HG03571 (cell line): ENCODE measurements around the gene ELP5.

Source experiments
- ATAC-seq: cut with Tn5 transposase; IDR thresholded peaks from one replicate; pipeline ENCODE4 v1.9.1; 2021; ENCODE audit not compliant: unreplicated experiment

ELP5 gene

GRCh38 chr17:7282752-7283321, 30.8 kb downstream of the ELP5 start:
- ATAC-seq = no peak

DNA sequence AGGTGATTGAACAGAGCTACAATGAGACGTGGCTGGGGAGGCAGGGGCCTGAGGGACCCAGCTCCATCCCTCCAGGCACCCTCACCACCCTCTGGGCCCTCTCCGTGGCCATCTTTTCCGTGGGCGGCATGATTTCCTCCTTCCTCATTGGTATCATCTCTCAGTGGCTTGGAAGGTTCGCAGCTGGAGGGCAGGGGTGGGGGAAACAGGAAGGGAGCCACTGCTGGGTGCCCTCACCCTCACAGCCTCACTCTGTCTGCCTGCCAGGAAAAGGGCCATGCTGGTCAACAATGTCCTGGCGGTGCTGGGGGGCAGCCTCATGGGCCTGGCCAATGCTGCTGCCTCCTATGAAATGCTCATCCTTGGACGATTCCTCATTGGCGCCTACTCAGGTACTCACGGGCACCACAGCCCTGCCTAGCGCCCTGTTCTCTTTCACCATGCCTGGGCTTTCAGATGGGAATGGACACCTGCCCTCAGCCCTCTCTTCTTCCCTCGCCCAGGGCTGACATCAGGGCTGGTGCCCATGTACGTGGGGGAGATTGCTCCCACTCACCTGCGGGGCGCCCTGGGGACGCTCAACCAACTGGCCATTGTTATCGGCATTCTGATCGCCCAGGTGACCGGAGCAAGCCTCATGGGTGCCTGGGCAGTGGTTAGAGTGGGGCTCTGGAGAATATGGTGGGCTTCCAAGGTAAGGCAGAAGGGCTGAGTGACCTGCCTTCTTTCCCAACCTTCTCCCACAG, 31.6 kb downstream of the ELP5 start:
- no peak for ATAC-seq

GRCh38 chr17:7284911-7285310, 32.9 kb downstream of the ELP5 start:
- no peak for ATAC-seq

GRCh38 chr17:7285679-7286078, 33.7 kb downstream of the ELP5 start:
- ATAC-seq = no peak

DNA sequence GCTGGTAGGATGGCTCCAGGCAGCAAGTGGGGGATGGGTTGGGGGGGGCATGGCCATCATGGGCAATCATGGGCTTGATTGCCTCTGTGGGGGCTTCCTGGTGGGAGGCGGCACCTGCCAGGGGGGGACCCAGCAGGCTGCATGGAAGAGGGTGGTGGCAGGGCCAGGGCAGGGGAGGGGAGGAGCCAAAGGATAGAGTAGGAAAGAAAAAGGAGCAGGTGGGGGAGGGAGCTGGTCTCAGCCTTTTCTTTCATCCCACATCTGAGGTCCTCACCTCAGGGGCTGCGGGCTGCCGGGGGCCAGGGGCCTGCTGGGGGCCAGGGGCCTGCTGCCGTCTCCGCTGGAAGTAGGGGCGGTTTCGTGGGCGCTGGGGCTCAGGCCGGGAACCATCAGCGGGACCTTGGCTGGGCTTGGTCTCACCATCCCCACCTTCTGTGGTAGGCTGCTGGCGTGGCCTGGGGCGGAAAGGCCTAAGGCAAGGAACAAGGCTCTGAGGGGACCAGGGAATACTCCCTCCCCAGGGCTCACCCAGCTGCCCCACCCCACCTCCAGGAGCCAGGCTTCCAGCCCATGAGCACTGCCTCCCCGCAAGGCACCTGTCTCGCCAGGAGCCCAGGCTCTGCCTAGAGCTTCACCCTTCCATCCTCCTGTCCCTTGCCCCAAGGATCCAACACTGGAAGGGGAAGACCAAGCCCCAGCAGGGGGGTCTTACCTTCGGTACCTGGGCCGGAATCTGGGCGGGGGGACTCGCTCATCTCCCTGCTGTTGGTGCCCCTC, 37.4 kb downstream of the ELP5 start:
- no peak for ATAC-seq

DNA sequence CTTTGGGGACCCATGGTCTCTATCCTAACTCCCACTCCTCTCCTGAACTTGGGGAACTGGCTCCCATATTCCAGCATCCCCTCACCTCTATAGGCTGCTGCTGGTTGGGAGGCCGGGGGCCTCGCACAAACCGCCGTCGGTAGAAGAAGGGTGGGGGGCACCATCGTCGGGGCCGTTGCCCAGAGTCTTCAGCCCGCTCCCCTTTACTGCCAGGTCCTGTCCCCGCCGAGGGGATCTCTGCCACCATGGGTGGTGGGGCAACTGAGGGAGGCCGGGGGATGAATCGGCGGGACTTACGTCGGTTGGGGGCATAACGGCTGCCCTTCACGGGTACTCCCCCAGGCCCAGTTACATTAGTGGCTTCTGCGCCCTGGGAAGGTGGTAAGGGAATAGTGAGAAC, 38.2 kb downstream of the ELP5 start:
- ATAC-seq = no peak

GRCh38 chr17:7290685-7291084, 38.7 kb downstream of the ELP5 start:
- no peak for ATAC-seq

DNA sequence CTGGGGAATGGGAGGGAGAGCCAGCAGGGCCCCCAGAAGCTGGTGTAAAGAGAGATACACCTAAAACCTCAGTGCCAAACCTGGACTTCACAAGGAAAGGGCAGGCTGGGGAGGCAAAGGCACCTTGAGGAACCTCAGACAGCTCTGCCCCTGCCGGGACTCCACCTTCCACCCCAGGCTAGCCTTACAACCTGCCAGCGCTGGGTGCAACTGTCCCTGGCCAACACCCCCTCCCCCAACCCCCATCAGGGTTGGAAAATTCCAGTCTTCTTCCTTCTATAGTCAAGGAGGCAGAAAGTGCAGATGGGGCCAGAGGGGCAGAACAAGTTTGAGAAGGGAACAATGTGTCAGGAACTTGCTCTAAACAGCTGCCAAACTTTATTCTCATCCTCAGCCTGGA, 40.2 kb downstream of the ELP5 start:
- no peak for ATAC-seq

DNA sequence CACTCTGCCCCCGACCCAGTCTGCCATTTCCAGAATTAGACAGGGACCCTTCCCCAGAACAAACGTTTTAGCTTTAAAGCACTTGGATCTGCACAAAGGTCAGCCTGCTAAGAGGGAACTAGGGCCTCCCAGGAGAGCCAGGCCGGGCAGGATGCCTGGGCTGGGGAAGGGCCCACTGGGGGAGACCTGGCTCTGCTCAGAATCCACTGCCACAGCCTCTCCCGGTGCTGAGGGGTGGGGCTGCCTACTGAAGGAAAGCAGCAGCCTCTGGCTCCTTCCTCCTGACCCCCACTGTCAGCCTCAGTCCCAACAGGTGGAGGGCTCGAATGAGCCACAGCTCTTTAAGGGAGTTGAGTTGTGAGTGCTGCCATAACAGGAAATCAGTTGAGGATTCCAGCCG, 40.7 kb downstream of the ELP5 start:
- no peak for ATAC-seq

DNA sequence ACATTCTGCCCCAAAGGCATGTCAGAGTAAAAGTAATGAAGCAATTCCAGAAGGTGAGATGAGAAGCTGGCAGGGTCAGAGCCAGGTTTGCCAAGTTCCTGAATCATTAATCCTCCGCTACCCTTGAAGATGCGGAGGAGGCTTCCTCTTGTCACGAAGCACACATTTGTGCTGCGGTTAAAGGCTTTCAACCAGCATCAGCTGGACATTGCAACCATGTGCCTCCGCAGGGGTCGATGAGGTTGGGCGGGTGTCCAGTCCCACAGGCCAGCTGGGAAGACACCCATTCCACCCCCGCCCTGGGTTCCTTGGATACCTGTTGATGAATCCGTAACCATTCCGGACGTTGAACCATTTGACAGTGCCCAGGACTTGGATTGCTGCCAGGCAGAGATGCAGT, 41.1 kb downstream of the ELP5 start:
- no peak for ATAC-seq

- no peak for ATAC-seq
Observed at GRCh38 chr17:7293816-7294613, 42.0 kb downstream of the ELP5 start.

DNA sequence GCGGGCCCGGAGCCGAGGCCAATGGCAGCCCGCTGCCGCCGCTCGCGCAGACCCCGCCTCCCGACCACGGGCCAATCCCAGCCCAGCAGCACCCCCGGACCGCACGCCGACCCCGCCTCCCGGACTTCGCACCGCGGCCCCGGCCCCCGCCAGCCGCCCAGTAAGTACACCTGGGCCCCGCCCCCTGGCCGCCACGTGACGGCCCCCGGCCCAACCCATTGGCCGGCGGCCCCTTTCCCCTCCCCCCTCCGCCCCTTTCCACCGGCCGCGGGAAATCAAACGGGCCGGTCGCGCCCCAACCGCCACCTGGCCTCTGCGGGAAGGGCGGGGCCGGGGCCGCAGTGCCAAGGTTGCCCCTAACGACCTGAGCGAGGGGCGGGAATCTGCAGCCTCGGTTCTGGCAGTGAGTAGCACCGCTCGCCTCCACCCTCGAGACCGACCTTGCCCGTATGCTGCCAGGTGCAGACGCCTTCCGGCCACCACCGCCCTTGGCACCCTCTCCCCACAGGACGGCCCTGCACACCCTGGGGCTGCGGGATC, 42.7 kb downstream of the ELP5 start, which contains the start of gene YBX2:
Gene YBX2 (minus strand): TSS at position 26 of the 540 bp plus-strand sequence. CDS start 139 bp downstream, outside the sequence.
- ATAC-seq = no peak

- ATAC-seq = no peak
Observed at GRCh38 chr17:7295230-7296180, 43.5 kb downstream of the ELP5 start.

DNA sequence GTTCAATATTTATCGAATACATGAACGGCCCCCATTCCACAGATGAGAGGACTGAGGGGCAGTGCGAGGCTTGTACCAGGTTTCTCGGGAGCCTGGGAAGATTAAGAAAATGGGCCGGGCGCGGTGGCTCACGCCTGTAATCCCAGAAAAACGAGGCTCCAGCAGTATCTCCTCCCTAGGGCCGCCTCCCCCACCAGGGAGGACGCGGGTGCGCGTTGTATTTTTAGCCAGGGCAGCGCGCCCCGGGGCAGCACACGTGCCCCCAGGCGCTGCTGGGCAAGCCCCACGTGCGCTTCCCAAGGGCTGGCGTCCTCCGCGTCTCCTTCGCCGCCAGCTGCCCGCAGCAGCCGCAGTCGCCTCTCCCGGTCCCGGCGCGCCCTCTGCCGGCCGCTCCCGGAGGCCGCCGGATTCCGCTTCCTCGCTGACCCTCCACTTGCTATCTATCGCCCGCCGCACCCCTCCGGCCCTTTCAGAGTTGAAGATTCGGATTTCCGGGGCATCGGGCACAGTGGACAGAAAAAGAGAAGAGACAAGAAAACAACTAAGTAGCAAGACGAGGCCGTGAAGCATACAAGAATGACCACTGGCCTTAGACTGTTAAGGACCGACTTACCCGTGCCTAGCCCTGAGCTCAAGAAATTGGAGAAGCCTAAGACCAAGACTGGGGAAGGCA, 44.3 kb downstream of the ELP5 start:
- no peak for ATAC-seq

DNA sequence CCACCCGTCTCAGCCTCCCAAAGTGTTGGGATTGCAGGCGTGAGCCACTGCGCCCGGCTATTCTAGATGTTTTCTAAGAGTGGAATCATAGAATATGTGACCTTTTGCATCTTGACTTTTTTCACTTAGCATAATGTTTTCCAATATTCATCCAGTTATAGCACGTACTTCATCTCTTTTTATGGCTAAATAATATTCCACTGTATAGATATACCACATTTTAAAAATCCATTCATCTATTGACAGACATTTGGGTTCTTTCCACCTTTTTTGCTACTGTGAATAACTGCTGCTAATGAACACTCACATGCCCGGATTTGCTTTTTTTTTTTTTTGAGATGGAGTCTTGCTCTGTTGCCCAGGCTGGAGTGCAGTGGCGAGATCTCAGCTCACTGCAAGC, 52.2 kb downstream of the ELP5 start:
- ATAC-seq = no peak

DNA sequence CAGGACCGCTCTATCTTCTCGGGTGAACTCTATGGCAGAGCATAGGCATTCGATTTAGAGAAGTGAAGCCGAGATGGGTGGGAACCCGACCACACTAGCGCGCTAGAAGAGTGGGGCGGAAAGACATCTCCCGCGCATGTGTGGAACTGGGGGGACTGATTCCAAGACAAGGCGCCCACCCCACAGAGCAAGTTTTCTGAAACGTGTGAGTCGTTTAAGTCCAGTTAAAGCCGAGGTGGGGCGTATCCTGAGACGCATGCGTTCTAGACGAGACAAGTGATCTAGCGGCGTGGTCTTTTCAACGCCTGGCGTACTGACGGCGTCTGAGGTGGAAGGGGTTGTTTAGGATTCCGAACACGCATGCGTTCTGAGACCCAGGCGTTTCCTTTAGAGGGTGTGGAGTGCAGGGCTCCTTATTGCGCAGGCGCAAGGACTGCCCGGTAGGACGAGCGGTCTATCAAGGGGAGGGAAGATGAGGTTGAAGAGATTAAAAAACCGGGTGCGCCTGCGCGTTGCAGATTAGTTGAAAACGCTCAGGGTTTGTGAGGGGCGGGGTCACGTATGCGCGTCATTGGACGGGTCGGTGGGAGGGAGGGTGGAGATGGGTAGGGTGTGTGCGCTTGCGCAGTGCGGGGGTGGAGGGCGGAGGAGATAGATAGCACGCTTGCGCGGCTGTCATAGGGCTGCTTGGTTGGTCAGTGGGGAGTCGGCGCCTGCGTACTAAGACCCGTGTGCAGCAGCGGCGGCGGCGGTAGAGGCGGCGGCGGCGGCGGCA, 55.1 kb downstream of the ELP5 start, which contains the start of gene EIF5A:
Gene EIF5A (plus strand): TSS at position 718 of the 775 bp plus-strand sequence. CDS start 2,008 bp downstream, outside the sequence.
- peak; percentile 68 for ATAC-seq

- ATAC-seq = no peak
Observed at GRCh38 chr17:7307686-7308624, 55.9 kb downstream of the ELP5 start.
